Retinal pigment epithelial cell (primary cell): ENCODE results near the gene KYNU.

ENCODE experiments used
- DNase-seq: peaks from one replicate; pipeline ENCODE4 v3.0.0-alpha.2; 2010; ENCODE audit warnings: low read depth
- H3K4me3 ChIP-seq: 2 replicates; pipeline ENCODE4 v1.5.1; 2011; ENCODE audit warnings: mild to moderate bottlenecking, low read length, control low read depth, moderate library complexity
- TF ChIP-seq, protein P1 (sequence below): conservative IDR thresholded peaks from 2 replicates; pipeline ENCODE4 v1.5.1; 2011; ENCODE audit warnings: low read depth, low read length, control low read depth, inconsistent platforms

The KYNU gene

DNA sequence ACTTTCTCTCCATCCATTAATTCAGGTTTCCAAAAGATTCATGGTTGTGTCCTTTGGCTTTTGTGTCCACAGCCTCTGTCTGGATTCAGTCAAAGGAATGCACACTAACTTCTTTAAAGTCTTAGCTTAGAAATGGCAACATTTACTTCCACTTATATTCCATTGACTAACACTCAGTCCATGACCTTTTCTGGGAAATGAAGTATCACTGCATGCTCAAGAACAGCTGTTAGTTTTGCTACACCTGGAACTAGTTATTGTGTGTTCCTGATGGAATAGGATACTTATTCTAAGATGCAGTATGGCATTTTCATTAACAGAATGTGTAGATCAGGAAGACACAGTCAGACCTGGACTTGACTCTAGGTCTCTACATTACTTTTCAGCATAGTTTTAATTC, 88.8 kb downstream of the KYNU start:
- no peak overlapping the region for H3K4me3 ChIP-seq
- no peak for DNase-seq
- TF ChIP-seq, protein P1, sequence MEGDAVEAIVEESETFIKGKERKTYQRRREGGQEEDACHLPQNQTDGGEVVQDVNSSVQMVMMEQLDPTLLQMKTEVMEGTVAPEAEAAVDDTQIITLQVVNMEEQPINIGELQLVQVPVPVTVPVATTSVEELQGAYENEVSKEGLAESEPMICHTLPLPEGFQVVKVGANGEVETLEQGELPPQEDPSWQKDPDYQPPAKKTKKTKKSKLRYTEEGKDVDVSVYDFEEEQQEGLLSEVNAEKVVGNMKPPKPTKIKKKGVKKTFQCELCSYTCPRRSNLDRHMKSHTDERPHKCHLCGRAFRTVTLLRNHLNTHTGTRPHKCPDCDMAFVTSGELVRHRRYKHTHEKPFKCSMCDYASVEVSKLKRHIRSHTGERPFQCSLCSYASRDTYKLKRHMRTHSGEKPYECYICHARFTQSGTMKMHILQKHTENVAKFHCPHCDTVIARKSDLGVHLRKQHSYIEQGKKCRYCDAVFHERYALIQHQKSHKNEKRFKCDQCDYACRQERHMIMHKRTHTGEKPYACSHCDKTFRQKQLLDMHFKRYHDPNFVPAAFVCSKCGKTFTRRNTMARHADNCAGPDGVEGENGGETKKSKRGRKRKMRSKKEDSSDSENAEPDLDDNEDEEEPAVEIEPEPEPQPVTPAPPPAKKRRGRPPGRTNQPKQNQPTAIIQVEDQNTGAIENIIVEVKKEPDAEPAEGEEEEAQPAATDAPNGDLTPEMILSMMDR = no peak

- no peak overlapping the region for H3K4me3 ChIP-seq
- TF ChIP-seq, protein P1 = no peak
- no peak for DNase-seq
These were observed 89.6 kb downstream of the KYNU start for GRCh38 chr2:142967060-142967459.

- DNase-seq = no peak
- H3K4me3 ChIP-seq = no peak overlapping the region
- TF ChIP-seq, protein P1 = no peak
These were observed 95.8 kb downstream of the KYNU start for GRCh38 chr2:142973160-142973821.

- TF ChIP-seq, protein P1 = no peak
- DNase-seq = no peak
- no peak overlapping the region for H3K4me3 ChIP-seq
These were observed 96.4 kb downstream of the KYNU start for GRCh38 chr2:142973822-142974207.

DNA sequence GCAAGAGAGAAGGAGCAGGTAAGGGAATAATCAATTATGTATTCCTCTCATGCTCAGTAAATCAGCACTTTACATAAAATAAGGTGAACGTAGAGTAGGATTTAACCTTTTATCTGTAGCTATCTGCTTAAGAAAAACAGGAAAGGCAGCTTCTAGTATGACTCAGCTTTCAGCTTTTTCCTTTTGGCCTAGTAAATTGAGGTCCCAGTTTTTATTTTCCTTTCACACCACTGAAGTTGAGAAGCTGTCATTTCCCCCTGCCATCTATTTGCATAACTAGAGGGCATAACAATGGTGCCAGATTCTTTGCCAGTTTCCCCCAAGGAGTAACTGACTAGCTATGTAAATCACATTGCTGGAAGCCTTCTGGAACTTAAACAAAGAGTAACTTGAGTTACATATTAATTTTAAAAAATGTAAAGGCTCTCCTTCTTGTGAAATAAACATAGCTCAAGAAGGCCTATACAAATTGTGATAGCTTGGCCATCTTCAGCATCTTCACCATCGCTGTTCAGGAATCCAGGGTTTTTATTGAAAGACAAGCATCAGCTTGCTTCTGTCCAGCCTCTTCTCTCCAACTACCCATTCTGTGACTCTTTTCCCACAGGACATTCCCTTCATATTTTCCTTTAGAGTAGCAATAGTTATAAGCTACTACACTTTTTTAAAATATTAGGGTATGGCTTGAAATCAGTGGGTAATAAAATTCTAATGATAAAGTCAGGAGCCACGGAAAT, 97.0 kb downstream of the KYNU start:
- DNase-seq = peak; percentile 14
- H3K4me3 ChIP-seq = no peak overlapping the region
- TF ChIP-seq, protein P1 = no peak

DNA sequence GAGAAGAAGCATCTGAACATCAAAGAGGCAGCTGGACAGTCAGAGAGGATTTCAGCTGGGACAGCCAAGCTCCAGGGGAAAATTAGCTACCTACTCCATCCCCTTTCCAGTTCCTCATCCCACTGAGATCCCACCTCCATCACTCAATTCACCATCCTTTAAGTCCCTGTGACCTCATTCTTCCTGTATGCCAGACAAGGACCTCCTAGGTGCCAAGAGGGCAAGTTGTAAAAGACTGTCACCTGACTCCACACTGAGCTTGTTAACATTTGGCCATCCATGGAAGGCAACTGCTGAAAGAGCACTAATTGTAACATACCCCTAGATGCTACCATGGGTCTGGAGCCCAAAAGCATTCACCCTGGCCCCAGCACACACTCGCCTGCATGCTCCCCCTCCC, 97.8 kb downstream of the KYNU start:
- DNase-seq = no peak
- TF ChIP-seq, protein P1 = no peak
- H3K4me3 ChIP-seq = no peak overlapping the region
